GM12875 (cell line): Measurements from ENCODE around the gene SHROOM3.

Experiments used
- H3K4me3 ChIP-seq: one replicate; pipeline ENCODE4 v1.5.1; 2011; ENCODE audit warnings: low read depth, low read length, control low read depth
- CTCF ChIP-seq: IDR thresholded peaks from 2 replicates; pipeline ENCODE4 v1.5.1; 2011; ENCODE audit warnings: low read depth, mild to moderate bottlenecking, control low read depth, inconsistent platforms, low read length, moderate library complexity, borderline replicate concordance; ENCODE audit not compliant: insufficient read depth

The SHROOM3 gene

GRCh38 chr4:76582074-76582816 is 147.2 kb downstream of the SHROOM3 start:
- no peak overlapping the region for H3K4me3 ChIP-seq
- no peak for TF ChIP-seq CTCF

- H3K4me3 ChIP-seq = no peak overlapping the region
- TF ChIP-seq CTCF = no peak
Observed at GRCh38 chr4:76582817-76583087, 147.7 kb downstream of the SHROOM3 start.

GRCh38 chr4:76584241-76585152 is 149.5 kb downstream of the SHROOM3 start:
- no peak overlapping the region for H3K4me3 ChIP-seq
- TF ChIP-seq CTCF = no peak

- no peak overlapping the region for H3K4me3 ChIP-seq
- no peak for TF ChIP-seq CTCF
Observed at GRCh38 chr4:76585272-76585671, 150.2 kb downstream of the SHROOM3 start.

- no peak for TF ChIP-seq CTCF
- no peak overlapping the region for H3K4me3 ChIP-seq
Observed at GRCh38 chr4:76585897-76586360, 150.9 kb downstream of the SHROOM3 start.

- no peak for TF ChIP-seq CTCF
- no peak overlapping the region for H3K4me3 ChIP-seq
Observed at GRCh38 chr4:76588274-76588673, 153.2 kb downstream of the SHROOM3 start.

GRCh38 chr4:76589402-76589801 is 154.4 kb downstream of the SHROOM3 start:
- H3K4me3 ChIP-seq = no peak overlapping the region
- no peak for TF ChIP-seq CTCF
